ENCODE results near the gene RIPOR2.
"Not testable (repeated sequence)": the region's sequence is repeated elsewhere in the genome, so short reads cannot be mapped to it uniquely, and the experiment has no call there.

Gene RIPOR2

GRCh38 chr6:24950218-24950941, 14.6 kb upstream of the RIPOR2 start:
- no peak for DNase-seq

GRCh38 chr6:24949020-24949569, 13.3 kb upstream of the RIPOR2 start:
- DNase-seq, result peak; percentile 32

GRCh38 chr6:24948261-24948660, 12.5 kb upstream of the RIPOR2 start:
- DNase-seq, result not testable (repeated sequence)

- DNase-seq, result no peak
Measured at GRCh38 chr6:24947636-24948035, 11.9 kb upstream of the RIPOR2 start.

GRCh38 chr6:24945054-24945453, 9.3 kb upstream of the RIPOR2 start:
- no peak for DNase-seq

GRCh38 chr6:24943774-24944173, 8.0 kb upstream of the RIPOR2 start:
- no peak for DNase-seq

- DNase-seq, result no peak
Measured at GRCh38 chr6:24940311-24940917, 4.7 kb upstream of the RIPOR2 start.

GRCh38 chr6:24936641-24937317, 1.0 kb upstream of the RIPOR2 start:
- no peak for DNase-seq

- no peak for DNase-seq
Measured at GRCh38 chr6:24933868-24934401, 1.8 kb downstream of the RIPOR2 start.

GRCh38 chr6:24933266-24933665, 2.5 kb downstream of the RIPOR2 start:
- DNase-seq, result no peak

GRCh38 chr6:24932832-24933231, 2.9 kb downstream of the RIPOR2 start:
- no peak for DNase-seq

GRCh38 chr6:24931718-24932691, 3.8 kb downstream of the RIPOR2 start:
- no peak for DNase-seq

- DNase-seq, result no peak
Measured at GRCh38 chr6:24931296-24931695, 4.5 kb downstream of the RIPOR2 start.

GRCh38 chr6:24930431-24930871, 5.3 kb downstream of the RIPOR2 start:
- DNase-seq, result no peak

- DNase-seq, result no peak
Measured at GRCh38 chr6:24929242-24929641, 6.5 kb downstream of the RIPOR2 start.

- DNase-seq, result no peak
Measured at GRCh38 chr6:24927985-24928745, 7.6 kb downstream of the RIPOR2 start.

GRCh38 chr6:24927277-24927955, 8.3 kb downstream of the RIPOR2 start:
- no peak for DNase-seq

GRCh38 chr6:24926647-24927046, 9.1 kb downstream of the RIPOR2 start:
- not testable (repeated sequence) for DNase-seq

- no peak for DNase-seq
Measured at GRCh38 chr6:24926192-24926591, 9.6 kb downstream of the RIPOR2 start.

- no peak for DNase-seq
Measured at GRCh38 chr6:24925661-24926060, 10.1 kb downstream of the RIPOR2 start.

Measured in NCI-H187 treated with DMSO at 0.1 percent for 48 hours (cell line).